ENCODE measurements around the gene FAM193B.

The FAM193B gene

GRCh38 chr5:177512736-177513380 is 41.5 kb downstream of the FAM193B start:
- Histone ChIP-seq H3K27ac (ENCODE audit: low read length) (no peak overlapping the region), H3K9ac (ENCODE audit: low read length) (no peak overlapping the region), H4K20me1 (ENCODE audit: insufficient read depth, low read length) (no peaks in the 10 kb centered on the region), H3K4me3 (ENCODE audit: low read length) (no peak overlapping the region), H3K36me3 (replicated peaks; ENCODE audit: low read depth, low read length) (peaks cover 36% of the 10 kb centered on the region), H3K4me1 (ENCODE audit: low read length) (peaks cover 42% of the 10 kb centered on the region), H3K4me2 (ENCODE audit: low read length) (no peak overlapping the region), H2AFZ (ENCODE audit: low read depth, low read length) (no peak overlapping the region), H3K27me3 (ENCODE audit: low read depth, low read length) (no peaks in the 10 kb centered on the region), H3K9me3 (ENCODE audit: insufficient read depth, low read length) (no peaks in the 10 kb centered on the region; the same call in 1 of the 2 replicates), H3K79me2 (ENCODE audit: low read length) (peaks cover 20% of the 10 kb centered on the region)
- no peak for TF ChIP-seq EZH2phosphoT487 (IDR thresholded peaks at IDR 0.05; ENCODE audit: low read depth)
- TF ChIP-seq CTCF (IDR thresholded peaks at IDR 0.05; ENCODE audit: low read depth, low read length) = no peak

- H3K9me3 ChIP-seq (ENCODE audit: insufficient read depth, low read length) = no peaks in the 10 kb centered on the region; the same call in 1 of the 2 replicates
- no peaks in the 10 kb centered on the region for H4K20me1 ChIP-seq (ENCODE audit: insufficient read depth, low read length)
- H3K79me2 ChIP-seq (ENCODE audit: low read length) = peaks cover 16% of the 10 kb centered on the region
- TF ChIP-seq CTCF (IDR thresholded peaks at IDR 0.05; ENCODE audit: low read depth, low read length) (no peak), EZH2phosphoT487 (IDR thresholded peaks at IDR 0.05; ENCODE audit: low read depth) (no peak)
- H3K4me1 ChIP-seq (ENCODE audit: low read length) = peaks cover 42% of the 10 kb centered on the region
- no peak overlapping the region for H3K9ac ChIP-seq (ENCODE audit: low read length)
- no peak overlapping the region for H2AFZ ChIP-seq (ENCODE audit: low read depth, low read length)
- H3K4me3 ChIP-seq (ENCODE audit: low read length) = no peak overlapping the region
- H3K27me3 ChIP-seq (ENCODE audit: low read depth, low read length) = no peaks in the 10 kb centered on the region
- H3K36me3 ChIP-seq (replicated peaks; ENCODE audit: low read depth, low read length) = peaks cover 36% of the 10 kb centered on the region
- H3K27ac ChIP-seq (ENCODE audit: low read length) = no peak overlapping the region
- H3K4me2 ChIP-seq (ENCODE audit: low read length) = no peak overlapping the region
These were observed 42.3 kb downstream of the FAM193B start for GRCh38 chr5:177511796-177512675.

- H3K4me2 ChIP-seq (ENCODE audit: low read length) = peak overlapping the region; percentile 56; the same call in 1 of the 2 replicates
- peaks cover 36% of the 10 kb centered on the region for H3K36me3 ChIP-seq (replicated peaks; ENCODE audit: low read depth, low read length)
- H3K79me2 ChIP-seq (ENCODE audit: low read length) = peaks cover 12% of the 10 kb centered on the region
- H3K4me3 ChIP-seq (ENCODE audit: low read length) = no peak overlapping the region
- H3K27ac ChIP-seq (ENCODE audit: low read length) = peak overlapping the region; percentile 48
- no peak for TF ChIP-seq CTCF (IDR thresholded peaks at IDR 0.05; ENCODE audit: low read depth, low read length)
- no peak for TF ChIP-seq EZH2phosphoT487 (IDR thresholded peaks at IDR 0.05; ENCODE audit: low read depth)
- peaks cover 42% of the 10 kb centered on the region for H3K4me1 ChIP-seq (ENCODE audit: low read length)
- H3K27me3 ChIP-seq (ENCODE audit: low read depth, low read length) = no peaks in the 10 kb centered on the region
- H2AFZ ChIP-seq (ENCODE audit: low read depth, low read length) = no peak overlapping the region
- no peaks in the 10 kb centered on the region; the same call in 1 of the 2 replicates for H3K9me3 ChIP-seq (ENCODE audit: insufficient read depth, low read length)
- H4K20me1 ChIP-seq (ENCODE audit: insufficient read depth, low read length) = no peaks in the 10 kb centered on the region
- 0 out of 2 replicates have a peak overlapping the region, but pooled peaks have one; percentile 3 for H3K9ac ChIP-seq (ENCODE audit: low read length)
These were observed 43.2 kb downstream of the FAM193B start for GRCh38 chr5:177511181-177511580.

GRCh38 chr5:177510567-177511053 is 43.8 kb downstream of the FAM193B start:
- H3K4me2 ChIP-seq (ENCODE audit: low read length) = peak overlapping the region; percentile 56
- H4K20me1 ChIP-seq (ENCODE audit: insufficient read depth, low read length) = no peaks in the 10 kb centered on the region
- peaks cover 6% of the 10 kb centered on the region for H3K79me2 ChIP-seq (ENCODE audit: low read length)
- H3K4me3 ChIP-seq (ENCODE audit: low read length) = no peak overlapping the region
- H3K27me3 ChIP-seq (ENCODE audit: low read depth, low read length) = no peaks in the 10 kb centered on the region
- H3K4me1 ChIP-seq (ENCODE audit: low read length) = peaks cover 36% of the 10 kb centered on the region
- 0 out of 2 replicates have a peak overlapping the region, but pooled peaks have one; percentile 3 for H3K9ac ChIP-seq (ENCODE audit: low read length)
- H3K9me3 ChIP-seq (ENCODE audit: insufficient read depth, low read length) = no peaks in the 10 kb centered on the region; the same call in 1 of the 2 replicates
- no peak overlapping the region for H2AFZ ChIP-seq (ENCODE audit: low read depth, low read length)
- peaks cover 34% of the 10 kb centered on the region for H3K36me3 ChIP-seq (replicated peaks; ENCODE audit: low read depth, low read length)
- peak overlapping the region; percentile 48 for H3K27ac ChIP-seq (ENCODE audit: low read length)
- TF ChIP-seq EZH2phosphoT487 (IDR thresholded peaks at IDR 0.05; ENCODE audit: low read depth) (no peak), CTCF (IDR thresholded peaks at IDR 0.05; ENCODE audit: low read depth, low read length) (no peak)
